ENCODE results near the gene MYO18B.

DNA sequence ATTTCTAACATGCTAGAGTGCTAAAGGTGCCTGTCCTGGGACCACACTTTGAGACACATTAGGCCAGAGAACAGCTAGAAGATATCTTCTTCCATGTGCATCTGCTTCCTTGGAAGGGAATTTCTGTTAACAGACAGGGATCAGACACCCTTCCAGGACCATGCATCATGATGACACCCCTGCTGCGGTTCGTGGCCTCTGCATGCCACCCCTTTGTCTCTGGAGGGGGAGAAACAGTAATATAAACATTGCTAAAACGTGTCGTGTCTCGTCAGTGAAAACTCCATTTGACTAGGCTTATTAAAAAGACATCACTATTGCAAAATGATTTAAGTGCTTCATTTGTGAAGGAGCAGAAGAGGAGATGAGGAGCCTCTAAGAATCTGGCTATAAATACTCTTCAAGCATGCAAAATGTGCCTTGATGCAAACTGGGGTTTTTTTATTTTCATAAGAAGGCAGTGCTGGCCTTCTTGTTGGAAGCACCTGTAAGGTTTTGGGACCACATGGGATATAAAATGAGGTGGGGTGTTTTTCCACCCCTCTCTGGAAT, 141.6 kb downstream of the MYO18B start:
- TF ChIP-seq ZNF565 (CRISPR knock-in tag; conservative IDR thresholded peaks at IDR 0.05; ENCODE audit: low read depth) (no peak), ZFP3 (CRISPR knock-in tag; IDR thresholded peaks at IDR 0.05) (no peak), POU6F1 (CRISPR knock-in tag; IDR thresholded peaks at IDR 0.05; ENCODE audit: borderline replicate concordance, low read depth) (no peak), ZFP30 (CRISPR knock-in tag; IDR thresholded peaks at IDR 0.05) (no peak), RARB (CRISPR knock-in tag; IDR thresholded peaks at IDR 0.05) (no peak), ZC3H10 (CRISPR knock-in tag; IDR thresholded peaks at IDR 0.05) (no peak), TOX (CRISPR knock-in tag; IDR thresholded peaks at IDR 0.05; ENCODE audit: borderline replicate concordance) (no peak), ZNF70 (CRISPR knock-in tag; IDR thresholded peaks at IDR 0.05) (no peak), PPARA (CRISPR knock-in tag; IDR thresholded peaks at IDR 0.05; ENCODE audit: borderline replicate concordance) (no peak), ISL1 (CRISPR knock-in tag; IDR thresholded peaks at IDR 0.05) (no peak)
- TF ChIP-seq, protein P1, sequence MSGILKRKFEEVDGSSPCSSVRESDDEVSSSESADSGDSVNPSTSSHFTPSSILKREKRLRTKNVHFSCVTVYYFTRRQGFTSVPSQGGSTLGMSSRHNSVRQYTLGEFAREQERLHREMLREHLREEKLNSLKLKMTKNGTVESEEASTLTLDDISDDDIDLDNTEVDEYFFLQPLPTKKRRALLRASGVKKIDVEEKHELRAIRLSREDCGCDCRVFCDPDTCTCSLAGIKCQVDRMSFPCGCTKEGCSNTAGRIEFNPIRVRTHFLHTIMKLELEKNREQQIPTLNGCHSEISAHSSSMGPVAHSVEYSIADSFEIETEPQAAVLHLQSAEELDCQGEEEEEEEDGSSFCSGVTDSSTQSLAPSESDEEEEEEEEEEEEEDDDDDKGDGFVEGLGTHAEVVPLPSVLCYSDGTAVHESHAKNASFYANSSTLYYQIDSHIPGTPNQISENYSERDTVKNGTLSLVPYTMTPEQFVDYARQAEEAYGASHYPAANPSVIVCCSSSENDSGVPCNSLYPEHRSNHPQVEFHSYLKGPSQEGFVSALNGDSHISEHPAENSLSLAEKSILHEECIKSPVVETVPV (CRISPR knock-in tag; IDR thresholded peaks at IDR 0.05), result no peak
- TF ChIP-seq, protein P2, sequence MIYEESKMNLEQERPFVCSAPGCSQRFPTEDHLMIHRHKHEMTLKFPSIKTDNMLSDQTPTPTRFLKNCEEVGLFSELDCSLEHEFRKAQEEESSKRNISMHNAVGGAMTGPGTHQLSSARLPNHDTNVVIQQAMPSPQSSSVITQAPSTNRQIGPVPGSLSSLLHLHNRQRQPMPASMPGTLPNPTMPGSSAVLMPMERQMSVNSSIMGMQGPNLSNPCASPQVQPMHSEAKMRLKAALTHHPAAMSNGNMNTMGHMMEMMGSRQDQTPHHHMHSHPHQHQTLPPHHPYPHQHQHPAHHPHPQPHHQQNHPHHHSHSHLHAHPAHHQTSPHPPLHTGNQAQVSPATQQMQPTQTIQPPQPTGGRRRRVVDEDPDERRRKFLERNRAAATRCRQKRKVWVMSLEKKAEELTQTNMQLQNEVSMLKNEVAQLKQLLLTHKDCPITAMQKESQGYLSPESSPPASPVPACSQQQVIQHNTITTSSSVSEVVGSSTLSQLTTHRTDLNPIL (CRISPR knock-in tag; IDR thresholded peaks at IDR 0.05; ENCODE audit: low read depth), result no peak
- TF ChIP-seq, protein P3, sequence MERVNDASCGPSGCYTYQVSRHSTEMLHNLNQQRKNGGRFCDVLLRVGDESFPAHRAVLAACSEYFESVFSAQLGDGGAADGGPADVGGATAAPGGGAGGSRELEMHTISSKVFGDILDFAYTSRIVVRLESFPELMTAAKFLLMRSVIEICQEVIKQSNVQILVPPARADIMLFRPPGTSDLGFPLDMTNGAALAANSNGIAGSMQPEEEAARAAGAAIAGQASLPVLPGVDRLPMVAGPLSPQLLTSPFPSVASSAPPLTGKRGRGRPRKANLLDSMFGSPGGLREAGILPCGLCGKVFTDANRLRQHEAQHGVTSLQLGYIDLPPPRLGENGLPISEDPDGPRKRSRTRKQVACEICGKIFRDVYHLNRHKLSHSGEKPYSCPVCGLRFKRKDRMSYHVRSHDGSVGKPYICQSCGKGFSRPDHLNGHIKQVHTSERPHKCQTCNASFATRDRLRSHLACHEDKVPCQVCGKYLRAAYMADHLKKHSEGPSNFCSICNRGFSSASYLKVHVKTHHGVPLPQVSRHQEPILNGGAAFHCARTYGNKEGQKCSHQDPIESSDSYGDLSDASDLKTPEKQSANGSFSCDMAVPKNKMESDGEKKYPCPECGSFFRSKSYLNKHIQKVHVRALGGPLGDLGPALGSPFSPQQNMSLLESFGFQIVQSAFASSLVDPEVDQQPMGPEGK (CRISPR knock-in tag; IDR thresholded peaks at IDR 0.05; ENCODE audit: borderline replicate concordance), result no peak
